B cell (primary cell): Measurements from ENCODE around the gene EEF1A2. TPM values are rescaled to one million over a fixed set of nuclear protein-coding genes. Genes with fewer than 3 reads are reported as not detected.

Experiments used
- ATAC-seq: fragments of 200-7000 bp; cut with Tn5 transposase; one replicate; pipeline ENCODE4 v1.10.0; 2021; ENCODE audit warnings: low read depth, mild to moderate bottlenecking, moderate number of reproducible peaks, moderate library complexity
- CTCF ChIA-PET: fragments of 350-600 bp; sonication (Branson Sonifier 250); formaldehyde crosslinking; loops from one replicate; lab custom pipeline; 2021; ENCODE audit warnings: antibody characterized with exemption, inconsistent platforms; lab: Charles Lee
- POLR2A ChIA-PET: fragments of 350-600 bp; sonication (Branson Sonifier 250); formaldehyde crosslinking; loops from one replicate; lab custom pipeline; 2021; ENCODE audit warnings: antibody characterized with exemption; lab: Charles Lee
- DNase-seq: peaks from one replicate; pipeline ENCODE4 v3.0.0; 2013
- H2AFZ ChIP-seq: 2 replicates; pipeline ENCODE4 v1.6.1; 2012; ENCODE audit warnings: mild to moderate bottlenecking, low read depth, low read length; ENCODE audit not compliant: insufficient read depth, poor library complexity, severe bottlenecking
- H3K27ac ChIP-seq, 2 donors: 1 replicate in 1 of 2; 2 replicates in 1 of 2; pipeline ENCODE4 v1.5.1; 2012 to 2013; ENCODE audit warnings: low read length in 2 of 2, mild to moderate bottlenecking in 2 of 2, moderate library complexity in 1 of 2
- H3K27me3 ChIP-seq, 4 experiments: fragments of 200-600 bp in 1 of 4; sonication (generic) in 1 of 4; replicated peaks in 1 of 4; 1 replicate in 2 of 4; 2 replicates in 2 of 4; pipeline versions ENCODE4 v1.6.1 to v1.7.0; 2013 to 2016; ENCODE audit warnings: low read length in 3 of 4, mild to moderate bottlenecking in 2 of 4, mixed read lengths in 1 of 4, moderate library complexity in 1 of 4; ENCODE audit not compliant: insufficient read depth in 4 of 4, control insufficient read depth in 3 of 4; ENCODE audit errors: control extremely low read depth in 1 of 4
- H3K36me3 ChIP-seq, 2 experiments: replicated peaks in 1 of 2; 1 replicate in 1 of 2; 2 replicates in 1 of 2; pipeline versions ENCODE4 v1.6.1 to v1.7.1; 2013; ENCODE audit warnings: low read length in 1 of 2; ENCODE audit not compliant: insufficient read depth in 2 of 2, control insufficient read depth in 1 of 2; ENCODE audit errors: control extremely low read depth in 1 of 2, extremely low read depth in 1 of 2
- H3K4me1 ChIP-seq, 2 donors: fragments of 200-600 bp in 1 of 2; sonication (generic) in 1 of 2; 1 replicate in 1 of 2; 2 replicates in 1 of 2; pipeline versions ENCODE4 v1.5.1 to v1.6.1; 2013 to 2017; ENCODE audit warnings: low read length in 2 of 2; ENCODE audit not compliant: control insufficient read depth in 2 of 2, insufficient read depth in 2 of 2
- H3K4me2 ChIP-seq: replicated peaks from 2 replicates; pipeline ENCODE3; 2012; ENCODE audit warnings: mild to moderate bottlenecking, low read depth, low read length; ENCODE audit not compliant: poor library complexity, severe bottlenecking
- H3K4me3 ChIP-seq, 5 experiments: fragments of 200-600 bp in 1 of 5; sonication (generic) in 1 of 5; 1 replicate in 3 of 5; 2 replicates in 2 of 5; pipeline versions ENCODE4 v1.5.1 to v1.7.0; 2011 to 2016; ENCODE audit warnings: low read length in 4 of 5, mild to moderate bottlenecking in 4 of 5, low read depth in 2 of 5, control low read depth in 1 of 5, moderate library complexity in 1 of 5; ENCODE audit not compliant: insufficient read depth in 1 of 5; ENCODE audit errors: control extremely low read depth in 1 of 5, extremely low read depth in 1 of 5
- H3K79me2 ChIP-seq: fragments of 200-600 bp; sonication (generic); one replicate; pipeline ENCODE4 v1.6.0; 2016; ENCODE audit warnings: low read length; ENCODE audit not compliant: control insufficient read depth, insufficient read depth
- H3K9ac ChIP-seq: fragments of 200-600 bp; sonication (generic); 2 replicates; pipeline ENCODE4 v1.6.1; 2017; ENCODE audit warnings: mild to moderate bottlenecking, low read length, moderate library complexity
- H3K9me3 ChIP-seq, 3 donors: one replicate each; pipeline versions ENCODE4 v1.6.1 to v1.7.1; 2013; ENCODE audit warnings: low read length in 2 of 3; ENCODE audit not compliant: control insufficient read depth in 2 of 3, insufficient read depth in 1 of 3; ENCODE audit errors: control extremely low read depth in 1 of 3
- H4K20me1 ChIP-seq: 2 replicates; pipeline ENCODE4 v1.6.0; 2012; ENCODE audit warnings: mild to moderate bottlenecking, low read length; ENCODE audit not compliant: insufficient read depth, control insufficient read depth, poor library complexity, severe bottlenecking
- H3K27ac Mint-ChIP-seq: one replicate; pipeline ENCODE4 v1.8.0; 2021; ENCODE audit warnings: mixed read lengths
- H3K27me3 Mint-ChIP-seq: one replicate; pipeline ENCODE4 v1.8.0; 2021; ENCODE audit warnings: mixed read lengths
- H3K4me1 Mint-ChIP-seq: one replicate; pipeline ENCODE4 v1.8.0; 2021; ENCODE audit warnings: mixed read lengths
- H3K4me3 Mint-ChIP-seq: one replicate; pipeline ENCODE4 v1.8.0; 2021; ENCODE audit warnings: mixed read lengths
- H3K9me3 Mint-ChIP-seq: one replicate; pipeline ENCODE4 v1.8.0; 2022; ENCODE audit warnings: mixed read lengths; ENCODE audit not compliant: insufficient read depth
- CTCF ChIP-seq: fragments of 200-600 bp; IDR thresholded peaks from one replicate; pipeline ENCODE4 v1.8.0; 2022; ENCODE audit warnings: antibody characterized with exemption, mild to moderate bottlenecking
- WGBS: methylation state at CpG from one replicate; pipeline ENCODE4 v1.1.5; 2013; ENCODE audit warnings: missing lambda C conversion rate; ENCODE audit not compliant: insufficient coverage; 5-methylcytosine and 5-hydroxymethylcytosine counted together
- intact Hi-C: fragments of 100-400 bp; cut with micrococcal nuclease; formaldehyde crosslinking; loops from one replicate; pipeline ENCODE4 v1.10.0; 2022
- polyA plus RNA-seq: library from polyadenylated mRNA; depleted of rRNA; stranded (reverse); fragments of >200 nt; gene quantifications from 2 replicates; pipeline ENCODE4 v1.2.3, GENCODE V29; 2012
- total RNA-seq, 2 donors: library from RNA; stranded (reverse); fragments of 120-200 nt in 1 of 2; gene quantifications; 1 replicate in 1 of 2; 2 replicates in 1 of 2; pipeline versions ENCODE4 v1.2.3 to v1.2.4, GENCODE V29; 2013 to 2022

Gene EEF1A2
- total and polyA plus RNA-seq, 2 donors (not counting 1 experiment from before 2014, with no cell fraction given): 2.2 to 2.9 TPM

- no peak within 1 kb of the TSS for H3K4me3 Mint-ChIP-seq
Measured at GRCh38 chr20:63547725-63548480, 49.0 kb upstream of the EEF1A2 start, which contains the start of gene SRMS. Gene SRMS, minus strand, starts transcription at chr20:63547749. Its CDS starts 286 bp downstream, at chr20:63547463.

More at GRCh38 chr20:63547725-63548480, 49.0 kb upstream of the EEF1A2 start, which contains the start of gene SRMS:
- Histone ChIP-seq H3K4me2 (peak within 1 kb of the TSS; percentile 8), H3K9ac (no peak within 1 kb of the TSS), H4K20me1 (no peaks in the 10 kb centered on the region), H2AFZ (no peak within 1 kb of the TSS), H3K4me3 (no peak within 1 kb of the TSS), H3K4me1 (peaks cover 44 to 72% of the 10 kb centered on the region in 2 donors), H3K36me3 (no peaks in the 10 kb centered on the region), H3K79me2 (no peaks in the 10 kb centered on the region), H3K27me3 (peaks cover 0 to 8% (median 1%) of the 10 kb centered on the region in 4 experiments), H3K27ac (no peak within 1 kb of the TSS), H3K9me3 (peaks cover 0 to under 1% (median 0%) of the 10 kb centered on the region in 3 donors)
- ATAC-seq (no peak), DNase-seq (no peak)
- Mint-ChIP-seq H3K9me3 (no peaks in the 10 kb centered on the region), H3K4me1 (peaks cover 66% of the 10 kb centered on the region), H3K27ac (peak within 1 kb of the TSS; percentile 46), H3K27me3 (no peaks in the 10 kb centered on the region)
- intact Hi-C loops: no loop called here
- WGBS: 55% methylated on average over 31 of the region's 35 CpGs
- ChIA-PET CTCF (interaction anchor here (1.0 to 1.5 kb wide), 3 partner anchors 9 to 77 kb away, joined by 3 read pairs; no protein-coding TSS in a partner anchor), POLR2A (no interaction called here)
- no peak for TF ChIP-seq CTCF
